Immature natural killer cell (primary cell): ENCODE results near the gene CACNG8. TPM values are rescaled to one million over a fixed set of nuclear protein-coding genes. Genes with fewer than 3 reads are reported as not detected.

ENCODE experiments used
- polyA plus RNA-seq, 3 donors: library from polyadenylated mRNA; unstranded; fragments of 300-500 nt; fragmentation: Illumina TruSeq; gene quantifications; one replicate each; pipeline ENCODE4 v1.2.3, GENCODE V29; 2021

CACNG8 gene
- polyA plus RNA-seq, 3 donors from 2014 or later, result not detected

Other genes with a start within 250 kb of the CACNG8 start
- gene NLRP12, start 138.6 kb upstream of the CACNG8 start, polyA plus RNA-seq, result under 1 TPM in 2 of 3 donors, not detected in 1; 0.20 to 0.28 TPM
- 10 to 100 TPM; 20.1 to 40.5 (median 34.0) TPM for gene MYADM, start 95.1 kb upstream of the CACNG8 start, polyA plus RNA-seq
- gene PRKCG, start 80.7 kb upstream of the CACNG8 start, polyA plus RNA-seq, result not detected
- gene CACNG7, start 53.7 kb upstream of the CACNG8 start, polyA plus RNA-seq, result not detected
- gene CACNG6, start 28.7 kb downstream of the CACNG8 start, polyA plus RNA-seq, result not detected
- 1 to 10 TPM in 1 of 3 donors, not detected in 2; 1.1 TPM for gene VSTM1, start 101.0 kb downstream of the CACNG8 start, polyA plus RNA-seq
- not detected for gene TARM1, start 118.4 kb downstream of the CACNG8 start, polyA plus RNA-seq
- under 1 TPM in 2 of 3 donors, not detected in 1; 0.33 to 0.82 TPM for gene OSCAR, start 137.9 kb downstream of the CACNG8 start, polyA plus RNA-seq
- 100 to 1,000 TPM; 367 to 704 (median 506) TPM for gene NDUFA3, start 139.9 kb downstream of the CACNG8 start, polyA plus RNA-seq
- gene TFPT, start 152.7 kb downstream of the CACNG8 start, polyA plus RNA-seq, result 10 to 100 TPM; 20.1 to 26.4 (median 20.6) TPM
- gene PRPF31, start 152.8 kb downstream of the CACNG8 start, polyA plus RNA-seq, result 10 to 100 TPM; 61.0 to 81.0 (median 72.7) TPM
- 10 to 100 TPM in 1 of 3 donors, 1 to 10 TPM in 2; 2.8 to 13.3 (median 4.0) TPM for gene CNOT3, start 174.8 kb downstream of the CACNG8 start, polyA plus RNA-seq
- gene LENG1, start 196.8 kb downstream of the CACNG8 start, polyA plus RNA-seq, result 10 to 100 TPM in 2 of 3 donors, 1 to 10 TPM in 1; 2.6 to 14.0 (median 13.5) TPM
- 1 to 10 TPM in 2 of 3 donors, under 1 TPM in 1; 0.93 to 3.3 (median 1.5) TPM for gene TMC4, start 210.2 kb downstream of the CACNG8 start, polyA plus RNA-seq
- gene MBOAT7, start 226.6 kb downstream of the CACNG8 start, polyA plus RNA-seq, result 10 to 100 TPM in 2 of 3 donors, 1 to 10 TPM in 1; 8.8 to 17.8 (median 15.7) TPM
- 10 to 100 TPM; 26.6 to 36.4 (median 34.0) TPM for gene TSEN34, start 228.4 kb downstream of the CACNG8 start, polyA plus RNA-seq
- gene RPS9, start 237.9 kb downstream of the CACNG8 start, polyA plus RNA-seq, result 1,000 to 10,000 TPM in 1 of 3 donors, 100 to 1,000 TPM in 2; 436 to 1,067 (median 492) TPM